Gastrocnemius medialis (tissue), 4 donors: ENCODE results near the gene P4HA3.

Experiments used
- POLR2A ChIP-seq, 2 donors: fragments of 450-650 bp; IDR thresholded peaks; one replicate each; pipeline ENCODE4 v1.6.1; 2017; ENCODE audit warnings: antibody characterized with exemption in 2 of 2, mild to moderate bottlenecking in 2 of 2, moderate library complexity in 2 of 2
- TF ChIP-seq, protein P1 (sequence below), 5 experiments: fragments of 450-650 bp in 3 of 5; fragments of 200-600 bp in 2 of 5; sonication (generic) in 2 of 5; IDR thresholded peaks in 4 of 5; conservative IDR thresholded peaks in 1 of 5; 1 replicate in 4 of 5; 2 replicates in 1 of 5; pipeline ENCODE4 v1.5.1; 2016 to 2019; ENCODE audit warnings: antibody characterized with exemption in 5 of 5, mild to moderate bottlenecking in 3 of 5, moderate library complexity in 3 of 5

DNA sequence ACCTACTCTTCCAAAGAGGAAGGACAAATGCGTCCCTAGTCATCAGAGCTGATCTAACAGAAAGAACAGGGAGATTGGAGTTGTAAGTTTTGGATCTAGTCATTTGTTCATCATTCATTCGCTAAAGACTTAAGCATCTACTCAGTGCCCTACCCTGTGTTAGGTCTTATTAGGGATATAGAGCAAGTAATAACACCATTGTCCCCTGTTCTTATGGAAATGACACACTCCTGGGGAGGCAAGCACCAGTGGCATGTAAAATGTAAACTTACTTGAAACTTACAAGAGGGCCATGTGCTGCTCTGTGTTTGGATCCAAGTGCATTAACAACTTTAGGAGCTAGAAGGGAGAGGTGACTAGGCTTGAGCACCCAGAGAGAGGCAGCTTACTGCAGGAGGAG lies 61.9 kb downstream of the P4HA3 start:
- TF ChIP-seq, protein P1, sequence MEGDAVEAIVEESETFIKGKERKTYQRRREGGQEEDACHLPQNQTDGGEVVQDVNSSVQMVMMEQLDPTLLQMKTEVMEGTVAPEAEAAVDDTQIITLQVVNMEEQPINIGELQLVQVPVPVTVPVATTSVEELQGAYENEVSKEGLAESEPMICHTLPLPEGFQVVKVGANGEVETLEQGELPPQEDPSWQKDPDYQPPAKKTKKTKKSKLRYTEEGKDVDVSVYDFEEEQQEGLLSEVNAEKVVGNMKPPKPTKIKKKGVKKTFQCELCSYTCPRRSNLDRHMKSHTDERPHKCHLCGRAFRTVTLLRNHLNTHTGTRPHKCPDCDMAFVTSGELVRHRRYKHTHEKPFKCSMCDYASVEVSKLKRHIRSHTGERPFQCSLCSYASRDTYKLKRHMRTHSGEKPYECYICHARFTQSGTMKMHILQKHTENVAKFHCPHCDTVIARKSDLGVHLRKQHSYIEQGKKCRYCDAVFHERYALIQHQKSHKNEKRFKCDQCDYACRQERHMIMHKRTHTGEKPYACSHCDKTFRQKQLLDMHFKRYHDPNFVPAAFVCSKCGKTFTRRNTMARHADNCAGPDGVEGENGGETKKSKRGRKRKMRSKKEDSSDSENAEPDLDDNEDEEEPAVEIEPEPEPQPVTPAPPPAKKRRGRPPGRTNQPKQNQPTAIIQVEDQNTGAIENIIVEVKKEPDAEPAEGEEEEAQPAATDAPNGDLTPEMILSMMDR (IDR thresholded peaks at IDR 0.05 in 4 of 5, conservative IDR thresholded peaks at IDR 0.05 in 1 of 5), result no peak
- no peak for TF ChIP-seq POLR2A (IDR thresholded peaks at IDR 0.05)
